ENCODE measurements around the gene PRKCA. TPM values are rescaled to one million over a fixed set of nuclear protein-coding genes. Genes with fewer than 3 reads are reported as not detected.
A peak's percentile ranks its signal among the peaks of the same experiment; 100 is the strongest.

PRKCA gene
- total RNA-seq, 2 donors from 2014 or later: 84.9 to 93.9 TPM

- Mint-ChIP-seq H3K27ac (no peak overlapping the region), H3K27me3 (no peaks in the 10 kb centered on the region), H3K36me3 (ENCODE audit: low read depth) (peaks cover 15% of the 10 kb centered on the region), H3K4me3 (no peak overlapping the region), H3K4me1 (peaks cover 14% of the 10 kb centered on the region)
- DNase-seq (no peak), ATAC-seq (no peak)
- no peaks in the 10 kb centered on the region for H3K9me3 ChIP-seq (ENCODE audit: control insufficient read depth, low read length, poor library complexity, severe bottlenecking)
Measured at GRCh38 chr17:66687570-66688284, 385.3 kb downstream of the PRKCA start.

GRCh38 chr17:66689221-66689620 is 386.8 kb downstream of the PRKCA start:
- no peaks in the 10 kb centered on the region for H3K9me3 ChIP-seq (ENCODE audit: control insufficient read depth, low read length, poor library complexity, severe bottlenecking)
- Mint-ChIP-seq H3K27ac (peak overlapping the region; percentile 79), H3K4me1 (peaks cover 12% of the 10 kb centered on the region), H3K36me3 (ENCODE audit: low read depth) (peaks cover 12% of the 10 kb centered on the region), H3K27me3 (no peaks in the 10 kb centered on the region), H3K4me3 (no peak overlapping the region)
- ATAC-seq (no peak), DNase-seq (no peak)

GRCh38 chr17:66690166-66690565 is 387.8 kb downstream of the PRKCA start:
- Mint-ChIP-seq H3K4me3 (no peak overlapping the region), H3K27me3 (no peaks in the 10 kb centered on the region), H3K4me1 (peaks cover 12% of the 10 kb centered on the region), H3K27ac (peak overlapping the region; percentile 79), H3K36me3 (ENCODE audit: low read depth) (peaks cover 16% of the 10 kb centered on the region)
- no peaks in the 10 kb centered on the region for H3K9me3 ChIP-seq (ENCODE audit: control insufficient read depth, low read length, poor library complexity, severe bottlenecking)
- ATAC-seq: no peak
- DNase-seq: no peak

DNA sequence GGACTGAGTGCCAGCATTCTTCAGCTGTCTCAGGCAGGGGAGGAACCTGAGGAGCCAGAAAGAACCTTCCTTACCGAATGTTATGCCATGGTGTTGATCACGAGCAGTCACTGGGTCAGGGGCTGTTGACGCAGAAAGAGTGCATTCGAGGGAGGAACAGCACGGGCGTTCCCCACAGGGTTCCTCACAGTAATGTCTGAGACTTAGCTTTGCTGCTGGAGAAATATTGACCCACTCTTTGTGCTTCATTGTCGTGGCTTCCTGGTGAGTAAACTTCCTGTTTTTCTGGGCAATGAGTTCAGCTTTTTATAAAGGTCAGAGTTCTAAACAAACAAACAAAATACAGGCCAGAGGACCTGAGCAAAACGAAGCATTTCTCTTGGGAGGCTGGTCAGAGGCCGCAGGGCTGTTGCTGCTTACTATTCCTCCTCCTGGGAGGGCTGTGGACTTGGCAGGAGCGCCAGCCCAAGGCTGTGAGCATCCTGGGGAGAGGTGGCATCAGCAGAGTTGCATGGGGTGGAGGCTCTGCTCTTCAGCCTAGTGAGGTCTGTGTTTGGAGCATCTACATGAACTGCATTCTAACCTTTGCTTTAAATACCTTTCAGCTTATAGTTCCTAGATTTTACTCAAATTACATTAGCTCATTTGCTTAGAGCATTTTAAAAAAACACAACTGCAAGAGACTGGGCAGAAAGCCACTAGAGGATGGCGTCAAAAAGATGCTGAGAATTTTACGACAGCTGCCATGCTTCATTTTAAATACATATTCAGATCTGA is 389.4 kb downstream of the PRKCA start:
- DNase-seq (no peak), ATAC-seq (no peak)
- H3K27ac Mint-ChIP-seq: peak overlapping the region; percentile 67
- no peaks in the 10 kb centered on the region for H3K27me3 Mint-ChIP-seq
- H3K9me3 ChIP-seq (ENCODE audit: control insufficient read depth, low read length, poor library complexity, severe bottlenecking): no peaks in the 10 kb centered on the region
- H3K4me1 Mint-ChIP-seq: peaks cover 12% of the 10 kb centered on the region
- H3K36me3 Mint-ChIP-seq (ENCODE audit: low read depth): peaks cover 16% of the 10 kb centered on the region
- H3K4me3 Mint-ChIP-seq: no peak overlapping the region

DNA sequence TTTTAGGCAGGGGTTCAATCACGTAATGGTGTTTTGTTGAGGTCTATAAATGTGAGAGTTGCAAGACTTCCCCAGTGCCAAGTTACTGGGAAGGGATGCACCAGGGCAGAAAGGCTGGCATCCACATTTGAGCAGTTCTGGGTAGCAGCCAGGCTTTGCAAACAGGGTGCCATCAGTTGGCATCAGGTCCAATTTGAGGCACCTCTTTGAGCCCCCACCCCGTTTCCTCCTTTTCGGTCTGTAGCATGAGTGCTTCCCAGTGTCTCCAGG is 389.9 kb downstream of the PRKCA start:
- Mint-ChIP-seq H3K27ac (peak overlapping the region; percentile 67), H3K4me1 (peaks cover 10% of the 10 kb centered on the region), H3K36me3 (ENCODE audit: low read depth) (peaks cover 14% of the 10 kb centered on the region), H3K27me3 (no peaks in the 10 kb centered on the region), H3K4me3 (no peak overlapping the region)
- ATAC-seq (no peak), DNase-seq (no peak)
- H3K9me3 ChIP-seq (ENCODE audit: control insufficient read depth, low read length, poor library complexity, severe bottlenecking): peaks cover 2% of the 10 kb centered on the region

- H3K4me3 Mint-ChIP-seq: no peak overlapping the region
- no peak overlapping the region for H3K27ac Mint-ChIP-seq
- no peaks in the 10 kb centered on the region for H3K27me3 Mint-ChIP-seq
- peaks cover 7% of the 10 kb centered on the region for H3K4me1 Mint-ChIP-seq
- DNase-seq (no peak), ATAC-seq (no peak)
- peaks cover 9% of the 10 kb centered on the region for H3K36me3 Mint-ChIP-seq (ENCODE audit: low read depth)
- H3K9me3 ChIP-seq (ENCODE audit: control insufficient read depth, low read length, poor library complexity, severe bottlenecking): peaks cover 4% of the 10 kb centered on the region
Measured at GRCh38 chr17:66695098-66695497, 392.7 kb downstream of the PRKCA start.

- H3K4me1 Mint-ChIP-seq: peaks cover 3% of the 10 kb centered on the region
- no peak overlapping the region for H3K27ac Mint-ChIP-seq
- ATAC-seq (no peak), DNase-seq (no peak)
- H3K4me3 Mint-ChIP-seq: no peak overlapping the region
- peaks cover 4% of the 10 kb centered on the region for H3K9me3 ChIP-seq (ENCODE audit: control insufficient read depth, low read length, poor library complexity, severe bottlenecking)
- no peaks in the 10 kb centered on the region for H3K27me3 Mint-ChIP-seq
- H3K36me3 Mint-ChIP-seq (ENCODE audit: low read depth): peaks cover 4% of the 10 kb centered on the region
Measured at GRCh38 chr17:66698270-66698669, 395.9 kb downstream of the PRKCA start.

GRCh38 chr17:66701462-66701861 is 399.0 kb downstream of the PRKCA start:
- Mint-ChIP-seq H3K4me3 (no peak overlapping the region), H3K27ac (no peak overlapping the region), H3K27me3 (no peaks in the 10 kb centered on the region), H3K4me1 (peaks cover 3% of the 10 kb centered on the region), H3K36me3 (ENCODE audit: low read depth) (no peaks in the 10 kb centered on the region)
- ATAC-seq (no peak), DNase-seq (no peak)
- H3K9me3 ChIP-seq (ENCODE audit: control insufficient read depth, low read length, poor library complexity, severe bottlenecking): peaks cover 4% of the 10 kb centered on the region

GRCh38 chr17:66702106-66702936 is 399.9 kb downstream of the PRKCA start:
- Mint-ChIP-seq H3K27ac (no peak overlapping the region), H3K4me1 (peaks cover 3% of the 10 kb centered on the region), H3K27me3 (no peaks in the 10 kb centered on the region)

GRCh38 chr17:66704858-66705520 is 402.6 kb downstream of the PRKCA start:
- H3K36me3 Mint-ChIP-seq (ENCODE audit: low read depth): no peaks in the 10 kb centered on the region
- peaks cover 3% of the 10 kb centered on the region for H3K4me1 Mint-ChIP-seq
- no peak overlapping the region for H3K4me3 Mint-ChIP-seq
- ATAC-seq (no peak), DNase-seq (no peak)
- H3K27ac Mint-ChIP-seq: peak overlapping the region; percentile 8
- H3K27me3 Mint-ChIP-seq: no peaks in the 10 kb centered on the region
- H3K9me3 ChIP-seq (ENCODE audit: control insufficient read depth, low read length, poor library complexity, severe bottlenecking): no peaks in the 10 kb centered on the region

More at GRCh38 chr17:66702106-66702936, 399.9 kb downstream of the PRKCA start:
- no peak overlapping the region for H3K4me3 Mint-ChIP-seq
- H3K9me3 ChIP-seq (ENCODE audit: control insufficient read depth, low read length, poor library complexity, severe bottlenecking): peaks cover 3% of the 10 kb centered on the region
- DNase-seq: no peak
- ATAC-seq: no peak
- no peaks in the 10 kb centered on the region for H3K36me3 Mint-ChIP-seq (ENCODE audit: low read depth)

DNA sequence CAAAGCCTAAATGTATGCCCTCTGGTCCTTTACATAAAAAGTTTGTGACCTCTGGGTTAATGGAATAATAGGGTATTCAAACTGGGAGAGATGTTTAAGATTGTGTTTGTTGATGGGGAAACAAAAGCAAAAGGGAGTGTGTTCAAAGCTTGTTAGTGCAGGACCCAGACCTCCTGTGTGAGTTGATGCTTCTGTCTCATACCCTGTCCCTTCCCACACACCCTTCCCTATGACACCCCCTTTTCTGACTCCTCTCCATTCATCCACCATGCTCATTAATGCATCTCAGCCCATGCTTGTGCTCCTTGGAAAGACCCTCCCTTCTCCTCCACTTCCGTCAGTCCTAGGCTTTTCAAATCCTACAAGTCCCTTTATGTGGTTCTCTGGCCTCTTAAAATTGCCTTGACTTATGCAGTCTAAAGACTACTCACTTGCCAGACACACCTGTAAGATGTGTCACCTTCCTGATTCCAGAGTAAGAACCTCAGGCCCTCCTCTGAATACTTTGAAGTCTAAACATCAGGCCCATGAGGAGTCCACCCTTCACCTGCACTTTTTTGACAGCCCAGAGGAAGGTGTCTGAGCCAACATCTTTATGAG is 404.5 kb downstream of the PRKCA start:
- Mint-ChIP-seq H3K4me3 (no peak overlapping the region), H3K27ac (peak overlapping the region; percentile 72), H3K27me3 (no peaks in the 10 kb centered on the region), H3K4me1 (peaks cover 11% of the 10 kb centered on the region), H3K36me3 (ENCODE audit: low read depth) (no peaks in the 10 kb centered on the region)
- DNase-seq: no peak
- H3K9me3 ChIP-seq (ENCODE audit: control insufficient read depth, low read length, poor library complexity, severe bottlenecking): no peaks in the 10 kb centered on the region
- ATAC-seq: no peak

- Mint-ChIP-seq H3K36me3 (ENCODE audit: low read depth) (no peaks in the 10 kb centered on the region), H3K27ac (no peak overlapping the region), H3K27me3 (no peaks in the 10 kb centered on the region), H3K4me1 (peaks cover 21% of the 10 kb centered on the region), H3K4me3 (no peak overlapping the region)
- ATAC-seq: no peak
- no peaks in the 10 kb centered on the region for H3K9me3 ChIP-seq (ENCODE audit: control insufficient read depth, low read length, poor library complexity, severe bottlenecking)
- DNase-seq: no peak
Measured at GRCh38 chr17:66711401-66711800, 409.0 kb downstream of the PRKCA start.

Data from T-helper 17 cell (primary cell).